ENCODE measurements around the gene NRP1. TPM values are rescaled to one million over a fixed set of nuclear protein-coding genes. Genes with fewer than 3 reads are reported as not detected.

NRP1 gene
- total and polyA plus RNA-seq, 2 donors = 15.4 to 15.8 TPM

GRCh38 chr10:33129141-33129995 lies 205.1 kb downstream of the NRP1 start:
- Histone ChIP-seq H3K4me1 (ENCODE audit: control insufficient read depth in 2 of 2, insufficient read depth in 2 of 2, low read length in 2 of 2) (peaks cover 0 to 23% of the 10 kb centered on the region in 2 donors), H3K36me3 (ENCODE audit: control insufficient read depth in 2 of 2, insufficient read depth in 2 of 2, low read length in 1 of 2) (no peaks in the 10 kb centered on the region), H3K27ac (ENCODE audit: low read depth in 1 of 2, low read length in 1 of 2) (no peak overlapping the region), H3K27me3 (ENCODE audit: control insufficient read depth in 2 of 2, insufficient read depth in 1 of 2, low read length in 1 of 2) (peaks cover 3% of the 10 kb centered on the region in 2 donors), H3K4me3 (ENCODE audit: low read length in 2 of 2) (no peak overlapping the region), H3K9me3 (ENCODE audit: control insufficient read depth in 2 of 2, insufficient read depth in 1 of 2, low read length in 1 of 2) (no peaks in the 10 kb centered on the region)
- DNase-seq (ENCODE audit: low read depth in 6 of 9, low spot score in 9 of 9) = no peak
- WGBS = 95% methylated on average over 10 of the region's 10 CpGs

GRCh38 chr10:33127622-33128021 lies 206.8 kb downstream of the NRP1 start:
- Histone ChIP-seq H3K9me3 (ENCODE audit: control insufficient read depth in 2 of 2, insufficient read depth in 1 of 2, low read length in 1 of 2) (no peaks in the 10 kb centered on the region), H3K36me3 (ENCODE audit: control insufficient read depth in 2 of 2, insufficient read depth in 2 of 2, low read length in 1 of 2) (no peaks in the 10 kb centered on the region), H3K27me3 (ENCODE audit: control insufficient read depth in 2 of 2, insufficient read depth in 1 of 2, low read length in 1 of 2) (no peaks in the 10 kb centered on the region), H3K4me3 (ENCODE audit: low read length in 2 of 2) (no peak overlapping the region), H3K27ac (ENCODE audit: low read depth in 1 of 2, low read length in 1 of 2) (no peak overlapping the region), H3K4me1 (ENCODE audit: control insufficient read depth in 2 of 2, insufficient read depth in 2 of 2, low read length in 2 of 2) (peaks cover 0 to 21% of the 10 kb centered on the region in 2 donors)
- no peak for DNase-seq (ENCODE audit: low read depth in 6 of 9, low spot score in 9 of 9)
- WGBS = 79% methylated on average over 8 of the region's 9 CpGs
